ENCODE data around the gene NCOA6. TPM values are rescaled to one million over a fixed set of nuclear protein-coding genes. Genes with fewer than 3 reads are reported as not detected.

The NCOA6 gene
- total RNA-seq, 1 donor from 2014 or later, result 43.3 TPM

DNA sequence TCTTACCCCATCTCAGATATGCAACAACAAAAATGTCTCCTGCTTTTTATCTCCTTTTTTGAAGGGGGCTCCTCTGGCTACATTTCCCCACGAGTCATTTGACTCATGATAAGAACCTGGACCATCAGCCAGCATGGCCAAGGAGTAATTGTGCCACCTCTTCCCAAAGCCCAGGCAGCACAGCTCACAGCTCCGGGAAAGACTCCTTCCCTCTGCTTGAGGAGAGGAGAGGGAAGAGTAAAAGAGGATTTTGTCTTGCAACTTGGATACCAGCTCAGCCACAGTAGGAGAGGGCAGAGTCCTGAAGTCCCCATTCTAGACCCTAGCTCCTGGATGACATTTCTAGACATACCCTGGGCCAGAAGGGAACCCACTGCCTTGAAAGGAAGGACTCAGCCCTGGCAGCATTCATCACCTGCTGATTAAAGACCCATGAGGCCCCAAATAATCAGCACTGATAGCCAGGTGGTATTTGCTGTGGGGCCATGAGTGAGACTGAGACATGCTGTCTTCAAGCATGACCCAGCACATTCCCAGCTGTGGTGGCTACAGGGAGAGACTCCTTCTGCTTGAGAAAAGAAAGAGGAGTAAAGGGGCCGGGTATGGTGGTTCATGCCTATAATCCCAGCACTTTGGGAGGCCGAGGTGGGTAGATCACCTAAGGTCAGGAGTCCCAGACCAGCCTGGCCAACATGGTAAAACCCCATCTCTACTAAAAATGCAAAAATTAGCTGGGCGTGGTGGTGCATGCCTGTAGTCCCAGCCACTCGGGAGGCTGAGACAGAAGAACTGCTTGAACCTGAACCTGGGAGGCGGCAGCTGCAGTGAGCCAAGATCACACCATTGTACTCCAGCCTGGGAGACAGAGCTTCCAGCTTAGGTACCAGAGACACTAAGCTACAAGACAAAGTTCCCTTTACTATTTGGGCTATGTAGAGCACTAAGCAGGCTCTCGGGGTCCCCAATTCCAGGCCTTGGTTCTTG, 28.1 kb downstream of the NCOA6 start:
- H3K9me3 Mint-ChIP-seq (ENCODE audit: low read depth), result peaks cover 2% of the 10 kb centered on the region
- H3K27me3 Mint-ChIP-seq (ENCODE audit: low read depth), result no peaks in the 10 kb centered on the region
- DNase-seq (ENCODE audit: low spot score), result no peak
- H3K4me1 Mint-ChIP-seq (ENCODE audit: low read depth), result peaks cover 19% of the 10 kb centered on the region
- TF ChIP-seq, protein P1, sequence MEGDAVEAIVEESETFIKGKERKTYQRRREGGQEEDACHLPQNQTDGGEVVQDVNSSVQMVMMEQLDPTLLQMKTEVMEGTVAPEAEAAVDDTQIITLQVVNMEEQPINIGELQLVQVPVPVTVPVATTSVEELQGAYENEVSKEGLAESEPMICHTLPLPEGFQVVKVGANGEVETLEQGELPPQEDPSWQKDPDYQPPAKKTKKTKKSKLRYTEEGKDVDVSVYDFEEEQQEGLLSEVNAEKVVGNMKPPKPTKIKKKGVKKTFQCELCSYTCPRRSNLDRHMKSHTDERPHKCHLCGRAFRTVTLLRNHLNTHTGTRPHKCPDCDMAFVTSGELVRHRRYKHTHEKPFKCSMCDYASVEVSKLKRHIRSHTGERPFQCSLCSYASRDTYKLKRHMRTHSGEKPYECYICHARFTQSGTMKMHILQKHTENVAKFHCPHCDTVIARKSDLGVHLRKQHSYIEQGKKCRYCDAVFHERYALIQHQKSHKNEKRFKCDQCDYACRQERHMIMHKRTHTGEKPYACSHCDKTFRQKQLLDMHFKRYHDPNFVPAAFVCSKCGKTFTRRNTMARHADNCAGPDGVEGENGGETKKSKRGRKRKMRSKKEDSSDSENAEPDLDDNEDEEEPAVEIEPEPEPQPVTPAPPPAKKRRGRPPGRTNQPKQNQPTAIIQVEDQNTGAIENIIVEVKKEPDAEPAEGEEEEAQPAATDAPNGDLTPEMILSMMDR (IDR thresholded peaks at IDR 0.05), result no peak
- H3K36me3 Mint-ChIP-seq (ENCODE audit: low read depth), result peaks cover 8% of the 10 kb centered on the region
- H3K27ac Mint-ChIP-seq (ENCODE audit: unreplicated experiment), result no peak overlapping the region
- no peak overlapping the region for H3K4me3 Mint-ChIP-seq (ENCODE audit: unreplicated experiment)

DNA sequence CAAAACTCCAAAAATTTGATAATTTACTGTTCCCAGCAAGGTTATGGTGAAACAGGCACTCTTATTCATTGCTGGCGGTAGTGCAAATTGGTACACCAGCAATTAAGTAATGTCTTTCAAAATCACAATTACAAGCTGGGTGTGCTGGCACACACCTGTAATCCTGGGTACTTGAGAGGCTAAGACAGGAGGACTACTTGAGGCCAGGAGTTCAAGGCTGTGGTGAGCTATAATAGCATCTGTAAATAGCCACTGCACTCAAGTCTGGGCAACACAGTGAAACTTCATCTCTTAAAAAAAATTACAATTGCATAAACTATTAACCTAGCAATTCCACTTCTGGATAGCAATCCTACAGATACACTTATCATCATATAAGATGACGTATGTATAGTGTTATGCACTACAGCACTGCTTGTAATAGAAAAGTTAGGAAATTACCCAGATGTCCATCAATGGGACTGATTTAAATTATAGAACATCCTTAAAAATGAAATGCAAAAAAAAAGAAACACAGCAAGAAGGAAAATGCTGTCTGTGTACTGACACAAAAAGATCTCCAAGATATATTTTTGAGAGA, 31.4 kb downstream of the NCOA6 start:
- H3K27ac Mint-ChIP-seq (ENCODE audit: unreplicated experiment), result no peak overlapping the region
- TF ChIP-seq, protein P1 (IDR thresholded peaks at IDR 0.05), result no peak
- peaks cover 37% of the 10 kb centered on the region for H3K4me1 Mint-ChIP-seq (ENCODE audit: low read depth)
- H3K4me3 Mint-ChIP-seq (ENCODE audit: unreplicated experiment), result no peak overlapping the region
- H3K9me3 Mint-ChIP-seq (ENCODE audit: low read depth), result peaks cover 2% of the 10 kb centered on the region
- peaks cover 2% of the 10 kb centered on the region for H3K36me3 Mint-ChIP-seq (ENCODE audit: low read depth)
- DNase-seq (ENCODE audit: low spot score), result no peak
- H3K27me3 Mint-ChIP-seq (ENCODE audit: low read depth), result no peaks in the 10 kb centered on the region

DNA sequence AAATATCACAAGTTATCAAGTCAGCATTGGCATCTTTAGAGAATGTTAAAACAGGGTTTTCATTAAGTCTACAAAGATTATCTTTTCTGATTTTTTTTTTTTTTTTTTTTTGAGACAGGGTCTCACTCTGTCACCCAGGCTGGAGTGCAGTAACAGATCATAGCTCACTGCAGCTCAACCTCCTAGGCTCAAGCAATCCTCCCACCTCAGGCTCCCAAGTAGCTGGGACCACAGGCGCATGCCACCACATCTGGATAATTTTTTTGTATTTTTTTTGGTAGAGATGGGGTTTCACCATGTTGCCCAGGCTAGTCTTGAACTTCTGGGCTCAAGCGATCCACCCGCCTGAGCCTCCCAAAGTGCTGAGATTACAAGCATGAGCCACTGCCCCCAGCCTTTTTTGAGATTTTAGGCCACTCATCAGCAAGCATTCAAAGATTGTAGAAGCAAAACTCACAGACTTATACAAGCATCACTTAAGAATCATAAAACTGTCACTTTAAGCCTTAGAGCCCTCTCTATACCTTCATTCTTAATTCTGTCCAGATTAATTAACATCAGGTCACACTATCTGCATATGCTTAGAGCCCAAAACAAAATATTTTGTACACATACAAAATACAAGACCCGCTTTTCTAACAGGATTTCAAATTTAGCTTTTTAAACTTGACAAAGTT, 32.6 kb downstream of the NCOA6 start:
- H3K36me3 Mint-ChIP-seq (ENCODE audit: low read depth), result peaks cover 2% of the 10 kb centered on the region
- no peaks in the 10 kb centered on the region for H3K27me3 Mint-ChIP-seq (ENCODE audit: low read depth)
- H3K27ac Mint-ChIP-seq (ENCODE audit: unreplicated experiment), result peak overlapping the region; percentile 45
- no peak overlapping the region for H3K4me3 Mint-ChIP-seq (ENCODE audit: unreplicated experiment)
- TF ChIP-seq, protein P1 (IDR thresholded peaks at IDR 0.05), result no peak
- DNase-seq (ENCODE audit: low spot score), result no peak
- H3K4me1 Mint-ChIP-seq (ENCODE audit: low read depth), result peaks cover 28% of the 10 kb centered on the region
- no peaks in the 10 kb centered on the region for H3K9me3 Mint-ChIP-seq (ENCODE audit: low read depth)

DNA sequence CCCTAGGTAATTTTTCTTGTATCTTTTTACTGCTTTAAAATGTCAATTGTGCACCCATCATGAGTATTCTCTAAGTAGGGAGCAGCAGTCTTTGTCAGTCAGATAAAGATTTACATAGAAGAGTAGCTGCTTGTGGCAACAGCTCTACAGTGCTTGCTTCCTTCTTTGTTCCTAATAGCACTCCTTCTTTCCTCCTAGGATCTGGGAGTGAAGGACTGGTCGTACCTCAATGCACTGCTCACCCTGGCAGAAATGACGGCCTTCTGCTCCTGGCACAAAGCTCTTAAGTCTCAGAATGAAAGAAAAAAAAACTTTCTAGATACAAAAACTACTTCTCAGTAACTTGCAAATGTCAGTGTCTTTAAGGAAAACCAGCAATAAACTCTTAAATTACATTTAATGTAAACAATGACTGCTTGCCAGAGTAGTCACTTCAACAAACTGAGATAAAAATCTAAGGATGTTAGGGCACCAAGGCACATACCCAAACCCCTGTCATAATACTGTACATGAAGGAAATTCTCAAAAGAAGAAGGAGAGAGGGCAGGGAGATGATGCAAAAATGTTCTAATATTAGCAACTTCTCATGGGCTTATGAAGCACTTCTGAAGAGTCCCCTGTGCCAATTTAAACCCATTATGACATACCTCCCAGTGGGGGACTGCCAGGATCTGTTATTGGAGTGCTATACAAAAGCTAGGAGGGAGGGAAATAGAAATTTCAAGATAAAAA, 34.0 kb downstream of the NCOA6 start:
- no peaks in the 10 kb centered on the region for H3K27me3 Mint-ChIP-seq (ENCODE audit: low read depth)
- DNase-seq (ENCODE audit: low spot score), result no peak
- H3K4me3 Mint-ChIP-seq (ENCODE audit: unreplicated experiment), result peak overlapping the region; percentile 35
- TF ChIP-seq, protein P1 (IDR thresholded peaks at IDR 0.05), result no peak
- H3K4me1 Mint-ChIP-seq (ENCODE audit: low read depth), result peaks cover 23% of the 10 kb centered on the region
- peak overlapping the region; percentile 100 for H3K27ac Mint-ChIP-seq (ENCODE audit: unreplicated experiment)
- H3K9me3 Mint-ChIP-seq (ENCODE audit: low read depth), result no peaks in the 10 kb centered on the region
- H3K36me3 Mint-ChIP-seq (ENCODE audit: low read depth), result peaks cover 2% of the 10 kb centered on the region
